CD14-positive monocyte (primary cell): ENCODE data around the gene FOXP1. TPM values are rescaled to one million over a fixed set of nuclear protein-coding genes. Genes with fewer than 3 reads are reported as not detected.
A peak's percentile ranks its signal among the peaks of the same experiment; 100 is the strongest.

Experiments used
- DNase-seq, 3 donors: peaks; one replicate each; pipeline ENCODE4 v3.0.0-alpha.2; 2011 to 2022
- H2AFZ ChIP-seq: 2 replicates; pipeline ENCODE4 v1.6.0; 2012; ENCODE audit warnings: mild to moderate bottlenecking, low read depth, low read length, inconsistent platforms; ENCODE audit not compliant: insufficient read depth, poor library complexity, severe bottlenecking
- H3K27ac ChIP-seq, 2 donors: 1 replicate in 1 of 2; 2 replicates in 1 of 2; pipeline ENCODE4 v1.5.1; 2012 to 2013; ENCODE audit warnings: low read length in 2 of 2, control low read depth in 1 of 2, inconsistent platforms in 1 of 2, low read depth in 1 of 2, mild to moderate bottlenecking in 1 of 2
- H3K27me3 ChIP-seq, 2 donors: one replicate each; pipeline versions ENCODE4 v1.6.0 to v1.6.1; 2011 to 2013; ENCODE audit warnings: low read length in 2 of 2; ENCODE audit not compliant: control insufficient read depth in 2 of 2, insufficient read depth in 2 of 2
- H3K36me3 ChIP-seq, 2 donors: replicated peaks in 1 of 2; 1 replicate in 1 of 2; 2 replicates in 1 of 2; pipeline versions ENCODE4 v1.5.1 to v1.6.1; 2012 to 2013; ENCODE audit warnings: low read length in 2 of 2, control low read depth in 1 of 2, inconsistent platforms in 1 of 2, mild to moderate bottlenecking in 1 of 2; ENCODE audit not compliant: insufficient read depth in 2 of 2, control insufficient read depth in 1 of 2
- H3K4me1 ChIP-seq, 2 donors: 1 replicate in 1 of 2; 2 replicates in 1 of 2; pipeline versions ENCODE4 v1.5.1 to v1.6.1; 2012 to 2013; ENCODE audit warnings: low read length in 2 of 2, control low read depth in 1 of 2, inconsistent platforms in 1 of 2, mild to moderate bottlenecking in 1 of 2, moderate library complexity in 1 of 2; ENCODE audit not compliant: insufficient read depth in 2 of 2, control insufficient read depth in 1 of 2
- H3K4me2 ChIP-seq: replicated peaks from 2 replicates; pipeline ENCODE3; 2012; ENCODE audit warnings: low read length, moderate library complexity, mild to moderate bottlenecking; ENCODE audit not compliant: poor library complexity, severe bottlenecking; ENCODE audit errors: extremely low read depth
- H3K4me3 ChIP-seq, 3 experiments: fragments of 200-600 bp in 1 of 3; sonication (generic) in 1 of 3; replicated peaks in 1 of 3; 1 replicate in 2 of 3; 2 replicates in 1 of 3; pipeline ENCODE4 v1.5.1; 2011 to 2013; ENCODE audit warnings: low read length in 3 of 3, mild to moderate bottlenecking in 3 of 3, control low read depth in 2 of 3, low read depth in 2 of 3, inconsistent platforms in 1 of 3, moderate library complexity in 1 of 3
- H3K79me2 ChIP-seq: 2 replicates; pipeline ENCODE4 v1.6.0; 2012; ENCODE audit warnings: mild to moderate bottlenecking, control low read depth, inconsistent platforms, low read length, moderate library complexity; ENCODE audit not compliant: insufficient read depth
- H3K9ac ChIP-seq: 2 replicates; pipeline ENCODE4 v1.6.0; 2017; ENCODE audit warnings: low read length, mild to moderate bottlenecking; ENCODE audit not compliant: insufficient read depth, poor library complexity, severe bottlenecking
- H3K9me3 ChIP-seq, 2 donors: replicated peaks in 1 of 2; 1 replicate in 1 of 2; 2 replicates in 1 of 2; pipeline versions ENCODE4 v1.5.1 to v1.6.1; 2012 to 2013; ENCODE audit warnings: low read length in 2 of 2, control low read depth in 1 of 2; ENCODE audit not compliant: control insufficient read depth in 1 of 2, insufficient read depth in 1 of 2
- H4K20me1 ChIP-seq: 2 replicates; pipeline ENCODE4 v1.6.0; 2012; ENCODE audit warnings: mild to moderate bottlenecking, low read length, control low read depth, moderate library complexity; ENCODE audit not compliant: insufficient read depth
- H3K27ac Mint-ChIP-seq, 7 donors: one replicate each; pipeline ENCODE4 v1.8.0; 2020; ENCODE audit warnings: mild to moderate bottlenecking in 7 of 7, mixed read lengths in 7 of 7, moderate library complexity in 6 of 7, inconsistent platforms in 2 of 7
- H3K27me3 Mint-ChIP-seq, 3 donors: one replicate each; pipeline ENCODE4 v1.8.0; 2021 to 2022; ENCODE audit warnings: low read depth in 3 of 3, mild to moderate bottlenecking in 3 of 3, mixed read lengths in 3 of 3, moderate library complexity in 3 of 3, inconsistent platforms in 1 of 3
- H3K36me3 Mint-ChIP-seq, 2 donors: one replicate each; pipeline ENCODE4 v1.8.0; 2020; ENCODE audit warnings: mixed read lengths in 2 of 2, inconsistent platforms in 1 of 2, mild to moderate bottlenecking in 1 of 2
- H3K4me1 Mint-ChIP-seq: one replicate; pipeline ENCODE4 v1.8.0; 2020; ENCODE audit warnings: mild to moderate bottlenecking, mixed read lengths
- H3K4me3 Mint-ChIP-seq, 2 donors: one replicate each; pipeline ENCODE4 v1.8.0; 2020; ENCODE audit warnings: mild to moderate bottlenecking in 2 of 2, mixed read lengths in 2 of 2, moderate library complexity in 1 of 2
- H3K9me3 Mint-ChIP-seq, 7 donors: one replicate each; pipeline ENCODE4 v1.8.0; 2020 to 2022; ENCODE audit warnings: mixed read lengths in 7 of 7, mild to moderate bottlenecking in 6 of 7, moderate library complexity in 6 of 7, inconsistent platforms in 2 of 7
- WGBS: methylation state at CpG from one replicate; pipeline ENCODE4 v1.1.5; 2013; ENCODE audit warnings: missing lambda C conversion rate; ENCODE audit not compliant: insufficient coverage; 5-methylcytosine and 5-hydroxymethylcytosine counted together
- intact Hi-C, 2 donors: fragments of 100-400 bp; cut with micrococcal nuclease; formaldehyde crosslinking; loops; one replicate each; pipeline versions ENCODE4 v1.15.0 to v1.15.1; 2023
- polyA plus RNA-seq, 3 donors: library from polyadenylated mRNA; depleted of rRNA in 1 of 3; unstranded in 2 of 3; stranded (reverse) in 1 of 3; fragments of 300-500 nt in 2 of 3; fragments of >200 nt in 1 of 3; fragmentation: Illumina TruSeq in 2 of 3; gene quantifications; 1 replicate in 2 of 3; 2 replicates in 1 of 3; pipeline ENCODE4 v1.2.3, GENCODE V29; 2012 to 2021
- TF ChIP-seq, protein P1 (sequence below): fragments of 200-600 bp; IDR thresholded peaks from one replicate; pipeline ENCODE4 v1.8.0; 2022; ENCODE audit warnings: antibody characterized with exemption, mild to moderate bottlenecking

Gene FOXP1
- polyA plus RNA-seq, 3 donors, result 25.7 to 42.6 (median 27.8) TPM

DNA sequence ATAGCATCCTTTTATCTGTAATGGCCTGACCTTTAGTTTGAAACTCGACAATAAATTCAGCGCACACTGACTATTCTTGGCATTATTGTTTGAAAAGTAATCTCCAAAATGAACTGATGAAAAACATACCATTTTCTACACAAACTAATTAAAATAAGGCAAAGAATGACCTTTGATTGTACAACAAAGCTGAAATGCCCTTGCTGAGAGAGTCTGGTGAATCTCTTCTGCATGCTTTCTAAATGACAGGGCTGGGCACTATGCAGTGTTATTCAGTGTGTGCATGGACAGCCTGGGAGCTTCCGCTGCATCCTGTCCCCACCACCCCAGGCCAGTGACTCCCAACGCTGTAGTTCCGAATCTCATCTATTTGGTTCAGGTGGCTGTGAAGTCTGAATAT lies 530.8 kb downstream of the FOXP1 start:
- no peaks in the 10 kb centered on the region for H3K27me3 Mint-ChIP-seq
- Histone ChIP-seq H3K4me1 (no peaks in the 10 kb centered on the region), H3K9me3 (no peaks in the 10 kb centered on the region), H3K9ac (no peak overlapping the region), H2AFZ (no peak overlapping the region), H3K36me3 (peaks cover 21 to 55% of the 10 kb centered on the region in 2 donors), H4K20me1 (peaks cover 69% of the 10 kb centered on the region), H3K27ac (no peak overlapping the region), H3K4me3 (no peak overlapping the region), H3K27me3 (no peaks in the 10 kb centered on the region), H3K79me2 (peaks cover 13% of the 10 kb centered on the region), H3K4me2 (no peak overlapping the region)
- no peak overlapping the region for H3K4me3 Mint-ChIP-seq
- WGBS, result 100% methylated on average over 2 of the region's 5 CpGs
- DNase-seq, result no peak
- no peaks in the 10 kb centered on the region for H3K9me3 Mint-ChIP-seq
- intact Hi-C loops, result no loop called here
- peak overlapping the region in 1 of 7 donors; percentile 33 for H3K27ac Mint-ChIP-seq
- TF ChIP-seq, protein P1, sequence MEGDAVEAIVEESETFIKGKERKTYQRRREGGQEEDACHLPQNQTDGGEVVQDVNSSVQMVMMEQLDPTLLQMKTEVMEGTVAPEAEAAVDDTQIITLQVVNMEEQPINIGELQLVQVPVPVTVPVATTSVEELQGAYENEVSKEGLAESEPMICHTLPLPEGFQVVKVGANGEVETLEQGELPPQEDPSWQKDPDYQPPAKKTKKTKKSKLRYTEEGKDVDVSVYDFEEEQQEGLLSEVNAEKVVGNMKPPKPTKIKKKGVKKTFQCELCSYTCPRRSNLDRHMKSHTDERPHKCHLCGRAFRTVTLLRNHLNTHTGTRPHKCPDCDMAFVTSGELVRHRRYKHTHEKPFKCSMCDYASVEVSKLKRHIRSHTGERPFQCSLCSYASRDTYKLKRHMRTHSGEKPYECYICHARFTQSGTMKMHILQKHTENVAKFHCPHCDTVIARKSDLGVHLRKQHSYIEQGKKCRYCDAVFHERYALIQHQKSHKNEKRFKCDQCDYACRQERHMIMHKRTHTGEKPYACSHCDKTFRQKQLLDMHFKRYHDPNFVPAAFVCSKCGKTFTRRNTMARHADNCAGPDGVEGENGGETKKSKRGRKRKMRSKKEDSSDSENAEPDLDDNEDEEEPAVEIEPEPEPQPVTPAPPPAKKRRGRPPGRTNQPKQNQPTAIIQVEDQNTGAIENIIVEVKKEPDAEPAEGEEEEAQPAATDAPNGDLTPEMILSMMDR, result no peak
- peaks cover 50 to 52% of the 10 kb centered on the region in 2 donors for H3K36me3 Mint-ChIP-seq
- peaks cover 15% of the 10 kb centered on the region for H3K4me1 Mint-ChIP-seq

DNA sequence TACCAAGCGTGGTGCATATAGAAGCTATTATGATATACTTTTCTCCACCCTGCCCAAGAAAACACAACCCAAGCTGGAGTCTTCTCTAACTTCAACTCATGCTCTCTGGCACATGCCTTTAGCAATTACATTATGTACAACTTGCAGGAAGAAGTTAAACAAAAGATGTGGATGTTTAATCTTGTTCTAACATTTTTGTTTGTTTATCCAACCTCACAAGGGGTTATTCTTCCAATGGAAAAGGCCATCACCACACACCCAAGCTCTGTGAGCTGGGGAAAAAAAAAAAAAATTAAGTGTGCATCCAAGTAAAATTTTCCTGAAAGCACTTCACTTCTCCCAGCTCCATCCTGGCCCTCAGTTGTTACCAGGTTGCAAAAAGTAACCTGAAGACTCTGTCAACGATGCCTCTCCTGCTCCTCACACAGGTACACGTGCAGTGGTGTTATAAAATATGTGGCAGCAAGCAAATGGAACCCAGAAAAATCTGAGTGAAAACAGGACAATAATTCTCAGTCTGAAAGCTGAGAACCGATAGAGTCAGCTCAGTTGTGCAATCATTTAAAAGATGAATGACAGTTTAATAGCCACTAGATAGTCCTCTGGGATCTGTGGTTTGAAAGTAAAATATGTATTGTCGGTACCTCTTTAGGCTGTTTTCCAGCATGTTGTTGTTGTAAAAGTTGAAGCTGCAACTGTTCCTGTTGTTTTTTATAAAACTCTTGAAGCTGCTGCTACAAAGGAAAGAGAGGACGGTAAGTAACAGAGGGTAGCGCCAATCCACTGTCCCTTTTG lies 531.4 kb downstream of the FOXP1 start:
- 7% methylated on average over 2 of the region's 7 CpGs for WGBS
- H2AFZ ChIP-seq, result no peak overlapping the region
- H4K20me1 ChIP-seq, result peaks cover 66% of the 10 kb centered on the region
- H3K9me3 ChIP-seq, result no peaks in the 10 kb centered on the region
- H3K27ac ChIP-seq, result no peak overlapping the region
- H3K4me1 ChIP-seq, result no peaks in the 10 kb centered on the region
- no peak for DNase-seq
- H3K27me3 ChIP-seq, result no peaks in the 10 kb centered on the region
- Mint-ChIP-seq H3K36me3 (peaks cover 56 to 58% of the 10 kb centered on the region in 2 donors), H3K27ac (peak overlapping the region in 2 of 7 donors; percentile 38 to 47), H3K4me1 (peaks cover 15% of the 10 kb centered on the region), H3K27me3 (peaks cover 0 to 2% (median 0%) of the 10 kb centered on the region in 3 donors), H3K9me3 (no peaks in the 10 kb centered on the region), H3K4me3 (no peak overlapping the region)
- intact Hi-C loops, result no loop called here
- no peak overlapping the region for H3K4me2 ChIP-seq
- H3K4me3 ChIP-seq, result no peak overlapping the region
- H3K79me2 ChIP-seq, result peaks cover 9% of the 10 kb centered on the region
- H3K36me3 ChIP-seq, result peaks cover 22 to 61% of the 10 kb centered on the region in 2 donors
- TF ChIP-seq, protein P1, result no peak
- H3K9ac ChIP-seq, result no peak overlapping the region
